HG02852 (cell line): ENCODE data around the gene NTN4.
"Not testable (repeated sequence)": the region's sequence is repeated elsewhere in the genome, so short reads cannot be mapped to it uniquely, and the experiment has no call there.

Experiments used
- ATAC-seq: cut with Tn5 transposase; IDR thresholded peaks from one replicate; pipeline ENCODE4 v1.9.1; 2021; ENCODE audit warnings: mild to moderate bottlenecking, moderate library complexity; ENCODE audit not compliant: unreplicated experiment

NTN4 gene

DNA sequence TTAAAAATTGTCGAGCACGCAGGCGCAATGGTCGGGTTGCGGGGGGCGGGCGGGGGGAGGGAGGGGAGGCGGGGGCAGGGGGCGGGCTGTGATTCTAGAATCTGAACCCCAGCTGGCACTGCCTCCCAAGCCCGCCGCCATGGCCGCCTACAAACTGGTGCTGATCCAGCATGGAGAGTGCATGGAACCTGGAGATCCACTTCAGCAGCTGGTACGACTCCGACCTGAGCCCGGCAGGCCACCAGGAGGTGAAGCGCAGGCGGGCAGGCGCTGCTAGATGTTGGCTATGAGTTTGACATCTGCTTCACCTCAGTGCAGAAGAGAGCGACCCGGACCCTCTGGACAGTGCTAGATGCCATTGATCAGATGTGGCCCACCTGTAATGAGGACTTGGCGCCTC lies 118.4 kb downstream of the NTN4 start:
- no peak for ATAC-seq

DNA sequence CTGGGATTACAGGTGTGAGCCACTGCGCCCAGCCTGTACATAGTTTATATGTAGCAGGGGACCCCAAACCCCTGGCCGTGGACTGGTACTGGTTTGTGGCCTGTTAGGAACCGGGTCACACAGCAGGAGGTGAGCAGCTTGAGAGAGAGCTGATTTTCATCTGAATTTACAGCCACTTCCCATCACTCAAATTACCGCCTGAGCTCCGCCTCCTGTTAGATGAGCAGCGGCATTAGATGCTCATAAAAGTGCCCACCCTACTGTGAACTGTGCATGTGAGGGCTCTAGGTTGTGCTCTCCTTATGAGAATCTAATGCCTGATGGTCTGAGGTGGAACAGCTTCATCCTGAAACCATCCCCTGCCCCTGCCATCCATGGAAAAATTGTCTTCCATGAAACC lies 119.3 kb downstream of the NTN4 start:
- no peak for ATAC-seq

DNA sequence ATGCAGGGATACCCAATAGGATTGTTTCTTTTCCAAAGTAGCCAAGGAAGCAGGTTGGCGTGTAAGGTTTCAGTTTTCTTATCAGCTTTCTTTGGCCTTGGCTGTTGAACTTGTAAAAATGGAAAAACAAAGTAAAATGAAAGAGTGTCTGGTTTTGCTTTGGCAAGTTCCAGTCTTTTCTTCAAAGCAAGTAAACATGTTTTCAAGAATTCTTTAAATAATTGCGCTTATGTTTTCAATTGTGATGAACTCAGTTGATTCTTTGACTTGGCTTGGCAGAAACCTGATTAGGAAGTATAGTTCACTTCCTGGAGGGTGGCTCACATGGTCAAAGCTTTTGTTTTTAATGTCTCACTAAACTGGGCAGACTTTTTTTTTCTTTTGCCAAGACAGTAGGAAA lies 127.0 kb downstream of the NTN4 start:
- ATAC-seq: no peak

DNA sequence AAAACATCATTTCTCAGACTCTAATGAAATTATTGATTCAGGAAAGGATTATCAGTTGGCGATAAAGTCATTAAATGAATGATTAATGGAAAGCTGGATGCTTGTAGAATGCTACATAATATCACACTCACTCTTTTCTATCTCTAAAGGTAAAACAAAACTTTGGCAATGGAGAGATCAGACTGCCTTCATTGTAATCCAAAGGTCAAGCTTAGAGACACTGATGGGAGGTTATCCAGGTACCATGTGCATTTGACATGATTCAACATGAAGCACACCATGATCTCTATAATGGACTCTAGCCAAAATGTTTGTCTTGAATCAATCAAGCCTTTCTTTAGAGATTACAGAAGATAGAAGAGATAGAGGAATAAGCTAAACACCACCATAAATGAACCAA lies 129.2 kb downstream of the NTN4 start:
- ATAC-seq: no peak

DNA sequence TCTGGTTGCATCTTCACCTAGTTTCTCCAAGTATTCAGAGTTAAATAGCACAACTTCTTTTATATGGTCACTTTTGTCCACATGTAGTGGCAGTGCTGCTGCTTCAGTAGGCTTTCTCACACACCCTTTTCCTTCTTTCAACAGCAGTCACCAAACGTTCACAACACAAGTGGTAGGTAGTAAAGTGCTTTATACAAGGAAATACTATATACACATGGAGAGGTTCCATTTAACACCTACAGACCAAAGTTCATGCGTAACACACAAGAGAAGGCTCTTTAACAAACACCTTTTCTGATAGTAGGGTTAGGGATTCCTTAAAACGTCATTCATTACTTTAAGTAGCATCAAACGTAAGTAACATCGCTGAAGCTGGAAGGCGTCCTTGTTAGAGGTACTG lies 132.2 kb downstream of the NTN4 start:
- no peak for ATAC-seq

DNA sequence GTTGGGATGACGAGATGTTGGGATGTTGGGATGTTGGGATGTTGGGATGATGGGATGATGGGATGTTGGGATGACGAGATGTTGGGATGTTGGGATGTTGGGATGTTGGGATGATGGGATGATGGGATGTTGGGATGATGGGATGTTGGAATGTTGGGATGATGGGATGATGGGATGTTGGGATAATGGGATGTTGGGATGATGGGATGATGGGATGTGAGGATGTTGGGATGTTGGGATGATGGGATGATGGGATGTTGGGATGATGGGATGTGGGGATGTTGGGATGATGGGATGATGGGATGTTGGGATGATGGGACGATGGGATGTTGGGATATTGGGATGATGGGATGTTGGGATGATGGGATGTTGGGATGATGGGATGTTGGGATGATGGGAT lies 135.9 kb downstream of the NTN4 start:
- not testable (repeated sequence) for ATAC-seq

DNA sequence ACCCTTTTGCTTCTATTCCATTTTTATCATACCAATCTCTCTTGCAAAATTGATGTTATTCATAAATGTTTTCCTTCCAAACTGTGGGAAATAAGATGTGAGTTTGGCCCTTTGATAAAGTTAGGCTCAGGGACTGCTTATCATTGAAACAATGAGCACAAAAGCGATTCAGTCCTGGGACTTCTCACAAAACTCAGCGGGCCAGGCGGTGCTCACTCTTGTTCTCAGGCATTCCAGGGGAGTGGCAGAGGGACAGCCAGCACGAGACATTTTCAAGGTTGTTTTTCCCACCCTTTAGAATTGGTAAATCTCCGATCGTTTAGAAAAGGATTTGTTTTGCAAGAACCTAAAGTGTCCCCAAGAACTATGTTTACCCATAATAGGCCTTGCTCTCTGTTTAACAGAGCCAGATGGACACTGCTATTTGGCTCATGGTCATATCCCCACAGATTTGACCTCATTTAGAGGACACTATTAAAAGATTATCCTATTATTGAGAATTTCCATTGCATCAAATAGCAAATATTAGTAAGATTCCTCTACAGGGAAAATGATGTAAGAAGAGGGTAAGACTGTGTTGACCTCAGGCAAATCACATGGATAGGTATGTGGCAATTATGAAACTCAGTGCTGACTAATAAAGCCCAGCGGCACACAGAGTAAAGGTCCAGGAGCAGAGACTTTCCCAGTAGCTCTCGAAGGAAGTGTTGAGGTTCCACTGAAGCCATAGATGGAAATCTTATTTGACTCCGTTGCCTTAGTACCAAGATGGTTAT lies 136.6 kb downstream of the NTN4 start:
- ATAC-seq: no peak

DNA sequence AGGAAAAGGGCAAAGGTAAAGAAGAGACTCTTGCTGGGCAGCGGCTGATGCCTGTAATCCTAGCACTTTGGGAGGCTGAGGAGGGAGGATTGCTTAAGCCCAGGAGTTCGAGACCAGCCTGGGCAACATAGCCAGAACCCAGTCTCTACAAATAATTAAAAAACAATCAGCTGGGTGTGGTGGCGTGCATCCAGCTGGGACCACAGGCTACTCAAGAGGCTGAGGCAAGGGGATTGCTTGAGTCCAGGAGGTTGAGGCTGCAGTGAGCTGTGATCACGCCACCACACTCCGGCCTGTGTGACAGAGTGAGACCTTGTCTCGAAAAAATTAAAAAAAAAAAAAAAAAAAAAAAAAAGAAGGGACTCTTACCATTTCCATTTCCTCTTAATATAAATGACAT lies 138.9 kb downstream of the NTN4 start:
- ATAC-seq: no peak

DNA sequence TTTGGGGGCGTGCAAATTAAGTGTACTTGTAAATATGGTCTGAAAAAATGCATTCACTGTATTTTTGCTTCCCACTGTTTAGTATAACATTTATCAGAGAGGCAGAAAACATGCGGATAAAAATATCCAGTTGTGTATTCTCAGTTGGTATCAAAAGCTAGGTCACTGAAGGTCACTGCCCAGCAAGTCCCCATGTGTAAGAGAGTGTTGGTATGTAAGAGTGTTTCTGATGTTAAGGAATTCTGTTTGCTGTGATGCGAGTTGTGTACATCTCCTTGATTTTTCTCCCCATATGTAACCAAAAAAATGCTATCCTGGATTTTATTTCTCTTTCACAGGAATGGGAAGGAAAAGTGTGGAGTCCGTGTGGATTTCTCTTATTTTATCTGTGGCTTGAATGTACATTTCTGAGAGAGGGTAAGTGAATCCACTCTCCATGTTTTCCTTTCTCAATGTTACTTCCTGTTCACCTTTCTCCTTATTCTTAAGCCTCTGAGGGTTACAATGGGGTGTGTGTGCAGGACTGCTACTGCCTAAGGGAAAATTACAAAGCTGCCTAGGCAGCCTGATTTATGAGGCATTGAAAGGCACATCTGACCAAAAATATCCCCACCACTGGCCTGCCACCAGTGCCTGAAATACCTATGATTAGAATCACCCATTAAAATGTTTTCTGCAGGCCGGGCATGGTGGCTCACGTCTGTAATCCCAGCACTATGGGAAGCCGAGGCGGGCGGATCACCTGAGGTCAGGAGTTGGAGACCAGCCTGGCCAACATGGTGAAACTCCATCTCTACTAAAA lies 141.4 kb downstream of the NTN4 start:
- ATAC-seq: no peak

DNA sequence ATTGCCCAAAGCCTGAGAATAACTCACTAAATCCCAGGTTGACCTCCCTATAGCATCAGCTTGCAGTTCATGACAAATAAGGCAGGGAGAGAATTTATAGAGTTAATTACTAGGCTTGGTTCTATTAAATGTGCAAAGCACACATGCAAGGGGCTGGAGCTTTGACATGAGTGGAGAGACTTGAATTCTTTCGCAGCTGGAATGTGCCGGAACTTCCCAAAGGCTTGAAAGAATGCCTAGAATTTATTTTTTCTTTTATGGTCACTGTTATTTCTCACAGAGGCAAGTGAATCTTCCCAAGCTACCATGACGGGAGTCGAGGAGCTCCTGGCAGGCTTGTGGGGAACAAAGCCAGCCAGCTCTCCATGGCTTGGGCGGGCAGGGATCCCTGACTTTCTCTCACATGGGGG lies 143.8 kb downstream of the NTN4 start:
- no peak for ATAC-seq

DNA sequence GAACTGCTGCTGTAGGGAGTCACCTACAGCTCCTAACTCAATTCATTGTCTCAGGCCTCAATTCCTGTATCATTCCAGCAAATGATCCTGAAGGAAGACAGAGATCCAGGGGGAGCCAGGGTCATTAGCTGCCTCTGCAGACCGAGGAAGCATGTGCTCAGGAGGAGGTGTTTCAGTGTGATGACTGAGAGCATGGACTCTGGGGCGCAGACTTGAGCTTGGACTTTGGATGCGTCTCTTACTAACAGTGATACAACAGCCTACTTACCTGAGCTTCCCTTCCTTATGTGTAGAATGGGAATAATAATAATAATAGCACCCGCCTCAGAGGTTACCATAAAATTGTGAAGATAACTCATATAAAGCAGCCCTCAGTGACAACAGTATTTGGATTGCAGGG lies 147.3 kb downstream of the NTN4 start:
- no peak for ATAC-seq

DNA sequence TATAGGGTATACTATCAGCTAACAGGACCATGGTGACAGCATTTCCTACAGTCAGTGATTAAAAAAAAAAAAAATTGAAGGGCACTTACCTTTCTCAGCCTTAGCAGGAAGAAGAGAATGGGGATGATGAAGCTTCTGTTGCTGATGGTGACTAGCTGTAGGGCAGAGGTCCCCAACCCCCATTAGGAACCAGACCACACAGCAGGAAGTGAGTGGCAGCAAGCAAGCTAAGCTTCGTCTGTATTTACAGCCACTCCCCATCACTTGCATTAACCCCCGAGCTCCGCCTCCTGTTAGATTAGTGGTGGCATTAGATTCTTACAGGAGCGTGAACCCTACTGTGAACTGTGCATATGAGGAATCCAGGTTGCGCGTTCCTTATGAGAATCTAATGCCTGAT lies 148.0 kb downstream of the NTN4 start:
- no peak for ATAC-seq

DNA sequence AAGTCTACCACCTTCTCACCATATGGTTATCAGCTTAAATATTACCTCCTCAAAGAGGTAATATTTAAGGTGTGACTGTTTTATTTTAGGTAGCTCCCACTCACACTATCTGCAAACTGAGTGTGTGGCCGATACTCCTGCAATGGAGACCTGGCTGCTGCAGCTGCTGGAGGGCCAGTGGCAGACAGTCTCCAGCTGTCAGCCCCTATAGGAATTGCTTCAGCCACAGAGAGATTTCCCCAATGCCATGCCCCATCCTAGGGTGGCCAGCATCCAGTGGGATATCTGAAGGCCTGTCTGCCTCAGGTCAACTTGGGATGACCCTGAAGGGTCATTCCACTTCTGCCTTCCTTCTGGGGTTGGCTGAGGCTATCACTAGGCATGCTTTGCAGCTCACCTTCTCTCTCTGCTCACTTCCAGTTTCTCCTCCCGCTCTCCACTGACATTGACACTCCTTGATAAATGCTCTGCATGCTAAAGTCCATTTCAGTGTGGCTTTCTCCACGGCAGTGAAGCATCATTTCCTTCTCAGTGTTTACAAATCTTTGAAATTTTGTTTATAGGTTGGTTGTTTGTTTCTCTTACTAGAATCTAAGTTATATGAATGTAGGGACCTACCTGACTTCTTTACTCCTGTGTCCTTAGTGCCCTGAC lies 149.1 kb downstream of the NTN4 start:
- no peak for ATAC-seq

DNA sequence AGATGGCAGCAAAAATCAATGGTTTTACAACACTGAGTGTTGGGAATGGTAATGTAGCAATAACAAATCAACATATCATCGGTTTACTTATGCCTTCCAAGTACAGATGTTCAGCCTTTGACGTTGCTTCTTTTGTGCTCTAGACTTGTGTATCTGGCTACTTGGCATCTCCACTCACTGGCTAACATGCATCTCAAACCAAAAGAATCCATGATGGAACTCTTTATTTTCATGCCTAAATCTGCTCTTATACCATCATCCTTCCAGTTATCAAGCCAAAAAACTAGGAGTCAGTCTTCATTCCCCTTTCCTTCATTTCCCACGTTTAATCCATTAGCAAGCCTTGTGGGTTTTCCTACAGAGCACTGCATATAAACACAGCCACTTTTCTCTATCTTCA lies 150.0 kb downstream of the NTN4 start:
- no peak for ATAC-seq

DNA sequence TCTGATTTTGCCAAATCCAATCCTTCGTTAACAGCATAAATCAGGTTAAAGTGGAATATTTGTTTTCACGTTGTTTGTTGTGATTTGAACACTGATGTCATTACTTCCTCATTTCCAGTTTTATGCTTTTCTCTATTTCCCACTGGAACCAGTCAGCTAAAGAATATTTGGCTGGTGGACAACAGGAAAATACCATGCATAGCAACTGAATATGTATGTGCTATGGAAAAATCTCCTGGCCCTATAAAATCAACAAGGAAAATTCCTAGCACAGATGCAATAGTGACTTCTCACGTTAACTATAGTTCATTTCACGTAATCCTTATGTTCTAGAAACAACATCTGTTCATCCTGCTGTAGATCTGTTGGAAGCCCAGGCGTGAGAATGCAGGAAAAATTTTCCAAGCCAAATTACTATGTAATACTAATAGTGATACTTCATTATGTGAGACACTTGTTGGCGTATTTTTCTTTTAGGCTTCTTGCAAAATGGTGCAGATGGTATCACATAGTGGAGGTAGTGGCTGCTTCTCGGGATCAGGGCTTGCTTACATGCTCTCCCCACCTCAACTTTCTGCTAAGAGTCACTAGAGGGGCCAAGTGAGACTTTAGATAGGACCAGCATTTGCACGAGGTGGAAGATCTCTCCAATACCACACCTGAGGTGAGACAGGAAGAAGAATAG lies 153.0 kb downstream of the NTN4 start:
- no peak for ATAC-seq

DNA sequence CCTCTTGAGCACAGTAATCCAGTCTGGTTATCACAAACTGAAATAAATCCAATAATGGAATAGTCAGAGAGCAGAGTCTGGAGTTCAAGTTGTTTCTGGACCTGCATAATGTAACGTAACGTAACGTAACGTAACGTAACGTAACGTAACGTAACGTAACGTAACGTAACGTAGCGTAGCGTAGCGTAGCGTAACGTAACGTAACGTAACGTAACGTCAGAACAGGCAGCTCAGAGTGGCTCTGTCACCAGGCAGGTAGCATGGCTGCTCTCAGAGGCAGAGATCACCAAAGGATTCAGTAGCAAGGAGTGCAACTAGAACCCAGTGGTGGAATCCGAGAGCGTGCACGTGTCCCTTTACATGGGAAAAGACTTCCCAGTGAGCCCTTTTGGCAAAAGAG lies 153.6 kb downstream of the NTN4 start:
- ATAC-seq: no peak

DNA sequence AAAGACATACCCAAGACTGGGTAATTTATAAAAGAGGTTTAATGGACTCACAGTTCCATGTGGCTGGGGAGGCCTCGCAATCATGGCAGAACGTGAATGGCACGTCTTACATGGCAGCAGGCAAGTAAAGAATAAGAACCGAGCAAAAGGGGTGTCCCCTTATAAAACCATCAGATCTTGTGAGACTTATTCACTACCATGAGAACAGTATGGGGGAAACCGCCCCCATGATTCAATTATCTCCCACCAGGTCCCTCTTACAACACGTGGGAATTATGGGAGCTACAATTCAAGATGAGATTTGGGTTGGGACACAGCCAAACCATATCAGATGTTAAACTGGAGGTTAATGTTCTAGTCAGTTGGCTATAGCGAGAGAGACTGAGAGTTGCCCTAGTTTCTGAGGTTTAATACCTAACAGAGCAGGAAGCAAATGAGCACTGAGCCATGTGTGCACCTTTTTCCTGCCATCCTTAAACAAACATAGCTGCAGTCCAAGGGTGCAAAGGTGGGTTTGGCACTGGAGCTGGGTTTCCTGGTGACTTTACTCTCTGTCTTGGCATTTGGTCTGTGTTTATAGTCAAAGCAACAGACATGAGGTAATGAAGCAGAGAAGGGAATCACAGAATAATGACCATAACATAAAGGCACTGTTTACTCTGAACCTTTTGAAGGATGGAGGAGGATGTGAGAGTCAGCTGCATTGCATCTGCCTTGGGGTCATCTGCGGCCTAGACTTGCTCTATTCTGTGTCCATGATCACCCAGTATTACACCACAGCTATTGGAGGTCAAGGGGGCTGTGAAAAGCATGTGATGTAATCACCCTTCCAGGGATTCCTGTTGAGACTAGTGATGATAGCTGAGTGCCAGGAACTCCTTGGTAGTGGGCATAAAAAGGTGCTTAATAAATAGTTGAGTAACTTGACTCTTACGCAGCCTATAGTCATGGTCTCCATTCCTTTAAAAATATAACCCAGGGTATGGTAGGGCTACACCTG lies 155.6 kb downstream of the NTN4 start:
- no peak for ATAC-seq

DNA sequence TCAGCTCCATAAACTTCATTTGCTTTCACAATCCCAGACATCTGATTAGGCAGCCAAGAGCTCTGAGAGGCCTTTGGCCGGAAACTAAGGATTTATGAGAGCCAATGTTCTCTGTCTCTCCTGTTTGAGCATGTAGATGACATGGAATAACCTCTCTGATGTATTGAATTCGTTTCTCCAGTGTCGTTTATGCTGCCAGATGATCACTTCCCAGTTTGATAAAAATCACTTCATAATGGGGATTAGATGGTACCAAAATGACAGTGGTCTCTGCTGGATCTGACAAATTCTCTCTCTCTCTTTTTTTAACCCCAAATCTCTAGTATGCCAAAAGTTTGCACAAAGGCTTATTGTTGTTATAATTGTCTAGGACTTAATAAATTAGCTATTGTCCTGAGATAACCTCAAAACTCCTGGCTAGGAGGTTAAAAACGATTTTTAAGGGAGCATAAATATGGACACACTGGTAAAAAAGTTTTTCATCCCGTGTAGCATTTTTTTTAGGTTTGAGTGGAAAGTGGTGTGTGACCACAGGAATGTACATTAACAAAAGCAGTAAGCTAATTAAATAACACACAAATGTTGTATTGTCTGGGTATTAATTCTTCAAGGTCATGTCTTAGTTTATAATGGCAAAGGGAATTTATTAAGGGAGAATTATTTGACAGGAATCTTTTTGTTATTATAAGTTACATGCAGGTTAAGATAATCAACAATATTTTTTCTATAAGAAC lies 156.7 kb downstream of the NTN4 start:
- no peak for ATAC-seq

DNA sequence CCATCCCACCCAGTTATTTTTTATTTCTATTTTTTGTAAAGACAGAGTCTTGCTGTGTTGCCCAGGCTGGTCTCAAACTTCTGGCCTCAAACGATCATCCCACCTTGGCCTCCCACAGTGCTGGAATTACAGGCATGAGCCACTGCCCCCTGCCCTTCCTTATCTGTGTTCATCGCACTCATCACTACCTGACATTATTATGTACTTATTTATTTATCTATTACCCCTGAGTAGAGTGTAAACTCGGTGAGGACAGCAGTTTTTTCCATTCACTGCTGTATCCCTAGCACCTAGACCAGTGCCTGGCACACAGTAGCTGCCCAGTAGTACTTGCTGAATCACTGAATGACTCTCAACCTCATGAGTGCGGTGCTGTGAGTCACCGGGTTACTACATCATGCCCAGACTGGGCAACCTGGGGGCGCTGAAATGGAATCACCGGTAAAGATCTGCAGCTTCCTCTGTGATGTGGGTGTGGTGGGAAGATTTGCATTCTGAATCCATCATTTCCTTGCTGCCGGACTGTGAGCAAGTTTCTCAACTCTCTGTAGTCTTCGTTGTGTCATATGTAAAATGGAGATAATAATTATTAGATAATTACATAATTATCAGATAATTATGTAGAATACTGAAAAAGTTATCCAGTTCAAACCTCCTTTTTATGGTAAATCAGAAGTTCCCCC lies 157.4 kb downstream of the NTN4 start:
- ATAC-seq: no peak
